Activated naive CD8-positive, alpha-beta T cell treated with anti-CD3 and anti-CD28 coated beads, Interleukin-2, amount 10 ng/mL, durations not matched to agents 7 days and 5 days (primary cell): ENCODE results near the gene NHLRC4. TPM values are rescaled to one million over a fixed set of nuclear protein-coding genes. Genes with fewer than 3 reads are reported as not detected.
A peak's percentile ranks its signal among the peaks of the same experiment; 100 is the strongest.

Experiments
- ATAC-seq: fragments of 150-1000 bp; cut with Tn5 transposase; one replicate; pipeline ENCODE4 v1.10.0; 2021; ENCODE audit warnings: low read depth, moderate library complexity
- POLR2A ChIA-PET: fragments of 350-600 bp; sonication (Branson Sonifier 250); formaldehyde crosslinking; loops from one replicate; lab custom pipeline; 2021; ENCODE audit warnings: antibody characterized with exemption; lab: Charles Lee
- DNase-seq: peaks from one replicate; pipeline ENCODE4 v3.0.0; 2021
- H3K27ac Mint-ChIP-seq: one replicate; pipeline ENCODE4 v1.8.0; 2022; ENCODE audit warnings: mild to moderate bottlenecking, mixed read lengths
- H3K27me3 Mint-ChIP-seq: one replicate; pipeline ENCODE4 v1.8.0; 2022; ENCODE audit warnings: mild to moderate bottlenecking, moderate library complexity, mixed read lengths
- H3K36me3 Mint-ChIP-seq: one replicate; pipeline ENCODE4 v1.8.0; 2021; ENCODE audit warnings: mild to moderate bottlenecking, mixed read lengths
- H3K4me1 Mint-ChIP-seq: one replicate; pipeline ENCODE4 v1.8.0; 2021; ENCODE audit warnings: mixed read lengths
- H3K4me3 Mint-ChIP-seq: one replicate; pipeline ENCODE4 v1.8.0; 2022; ENCODE audit warnings: mild to moderate bottlenecking, moderate library complexity, mixed read lengths
- H3K9me3 Mint-ChIP-seq: one replicate; pipeline ENCODE4 v1.8.0; 2021; ENCODE audit warnings: mixed read lengths
- total RNA-seq, 2 experiments: library from RNA; stranded (reverse); gene quantifications; one replicate each; pipeline ENCODE4 v1.2.3, GENCODE V29; 2021

Gene NHLRC4, protein sequence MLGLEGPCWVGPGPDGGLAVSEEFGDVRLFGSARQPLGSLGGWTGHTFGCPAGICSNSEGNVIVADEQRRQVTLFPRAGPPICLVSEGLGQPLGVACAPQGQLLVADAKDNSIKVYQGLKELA
- total RNA-seq, result 1 to 10 TPM; 3.0 to 3.6 TPM

GRCh38 chr16:566475-567372, at the start of gene NHLRC4:
TSS of gene NHLRC4 (plus strand) at chr16:567005. CDS start at chr16:568048, 1,043 bp downstream.
- H3K4me3 Mint-ChIP-seq, result peak within 1 kb of the TSS; percentile 71
- peak; percentile 77 for ATAC-seq
- H3K36me3 Mint-ChIP-seq, result no peaks in the 10 kb centered on the region
- POLR2A ChIA-PET, result interaction anchor here (0.7 to 1.4 kb wide), 8 partner anchors 13 to 222 kb away, joined by 3 to 8 read pairs (median 3); partner anchors contain the start of genes CAPN15, CHTF18, METTL26 and RPUSD1
- peak; percentile 71 for DNase-seq
- no peaks in the 10 kb centered on the region for H3K27me3 Mint-ChIP-seq
- H3K4me1 Mint-ChIP-seq, result peaks cover 21% of the 10 kb centered on the region
- no peaks in the 10 kb centered on the region for H3K9me3 Mint-ChIP-seq
- peak within 1 kb of the TSS; percentile 84 for H3K27ac Mint-ChIP-seq

- H3K36me3 Mint-ChIP-seq, result no peaks in the 10 kb centered on the region
- H3K27me3 Mint-ChIP-seq, result no peaks in the 10 kb centered on the region
- no peaks in the 10 kb centered on the region for H3K9me3 Mint-ChIP-seq
- H3K4me3 Mint-ChIP-seq, result no peak overlapping the region
- ATAC-seq, result no peak
- no peak overlapping the region for H3K27ac Mint-ChIP-seq
- POLR2A ChIA-PET, result interaction anchor here (1.3 kb wide), 1 partner anchor 8 kb away, joined by 3 read pairs; the partner anchor contains the start of gene CAPN15
- no peak for DNase-seq
- no peaks in the 10 kb centered on the region for H3K4me1 Mint-ChIP-seq
Observed at GRCh38 chr16:518858-519257, 47.9 kb upstream of the NHLRC4 start.

DNA sequence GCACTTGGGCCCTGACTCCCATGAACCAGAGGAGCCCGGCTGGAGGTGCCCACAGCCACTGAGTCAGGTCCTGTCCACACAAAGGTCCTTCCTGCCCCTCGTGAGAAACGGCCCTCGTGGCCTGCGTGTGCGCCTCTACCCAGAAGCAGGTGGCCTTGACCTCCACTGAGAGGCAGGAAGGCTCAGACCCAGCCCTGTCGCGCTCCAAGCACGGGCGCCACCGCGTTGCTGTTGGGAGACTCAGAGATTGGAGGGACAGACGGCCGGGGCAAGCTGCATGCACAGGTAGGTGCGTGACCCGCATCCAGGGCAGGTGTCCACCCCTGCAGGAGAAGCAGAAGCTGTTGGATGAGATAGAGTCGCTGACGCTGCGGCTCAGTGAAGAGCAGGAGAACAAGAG, 47.4 kb upstream of the NHLRC4 start:
- ATAC-seq (no peak), DNase-seq (no peak)
- POLR2A ChIA-PET, result interaction anchor here (1.3 kb wide), 1 partner anchor 8 kb away, joined by 3 read pairs; the partner anchor contains the start of gene CAPN15
- no peaks in the 10 kb centered on the region for H3K27me3 Mint-ChIP-seq
- no peaks in the 10 kb centered on the region for H3K36me3 Mint-ChIP-seq
- H3K4me1 Mint-ChIP-seq, result no peaks in the 10 kb centered on the region
- no peak overlapping the region for H3K4me3 Mint-ChIP-seq
- H3K27ac Mint-ChIP-seq, result no peak overlapping the region
- no peaks in the 10 kb centered on the region for H3K9me3 Mint-ChIP-seq

- H3K9me3 Mint-ChIP-seq, result no peaks in the 10 kb centered on the region
- no peak overlapping the region for H3K4me3 Mint-ChIP-seq
- POLR2A ChIA-PET, result interaction anchor here (1.0 kb wide), 1 partner anchor 8 kb away, joined by 3 read pairs; no protein-coding TSS in a partner anchor
- no peaks in the 10 kb centered on the region for H3K27me3 Mint-ChIP-seq
- H3K4me1 Mint-ChIP-seq, result no peaks in the 10 kb centered on the region
- H3K27ac Mint-ChIP-seq, result no peak overlapping the region
- DNase-seq, result no peak
- H3K36me3 Mint-ChIP-seq, result no peaks in the 10 kb centered on the region
- ATAC-seq, result no peak
Observed at GRCh38 chr16:519841-520687, 46.7 kb upstream of the NHLRC4 start.

DNA sequence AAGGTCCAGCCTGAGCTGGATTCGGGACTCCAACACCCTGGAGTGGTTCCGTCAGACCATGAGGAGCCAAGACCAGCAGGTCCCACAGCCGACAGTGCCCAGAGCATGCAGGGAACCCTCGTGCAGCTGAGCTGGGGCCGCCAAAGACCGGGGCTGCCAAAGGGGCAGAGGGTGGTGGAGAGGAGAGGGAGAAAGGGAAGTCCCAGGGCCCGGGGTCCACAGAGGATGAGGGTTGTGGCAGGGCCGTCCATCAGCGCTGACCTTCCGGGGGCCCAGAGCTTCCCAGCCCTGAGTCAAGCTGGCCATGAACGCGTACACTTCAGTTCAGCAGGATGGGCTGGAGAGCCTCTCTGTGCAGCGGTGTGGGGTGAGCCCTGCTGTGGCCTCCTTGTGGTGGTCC, 46.0 kb upstream of the NHLRC4 start:
- no peak overlapping the region for H3K4me3 Mint-ChIP-seq
- H3K27me3 Mint-ChIP-seq, result no peaks in the 10 kb centered on the region
- H3K27ac Mint-ChIP-seq, result no peak overlapping the region
- no peaks in the 10 kb centered on the region for H3K9me3 Mint-ChIP-seq
- ATAC-seq (no peak), DNase-seq (no peak)
- H3K4me1 Mint-ChIP-seq, result peaks cover 6% of the 10 kb centered on the region
- POLR2A ChIA-PET, result interaction anchor here (1.0 kb wide), 1 partner anchor 8 kb away, joined by 3 read pairs; no protein-coding TSS in a partner anchor
- H3K36me3 Mint-ChIP-seq, result peaks cover 2% of the 10 kb centered on the region

DNA sequence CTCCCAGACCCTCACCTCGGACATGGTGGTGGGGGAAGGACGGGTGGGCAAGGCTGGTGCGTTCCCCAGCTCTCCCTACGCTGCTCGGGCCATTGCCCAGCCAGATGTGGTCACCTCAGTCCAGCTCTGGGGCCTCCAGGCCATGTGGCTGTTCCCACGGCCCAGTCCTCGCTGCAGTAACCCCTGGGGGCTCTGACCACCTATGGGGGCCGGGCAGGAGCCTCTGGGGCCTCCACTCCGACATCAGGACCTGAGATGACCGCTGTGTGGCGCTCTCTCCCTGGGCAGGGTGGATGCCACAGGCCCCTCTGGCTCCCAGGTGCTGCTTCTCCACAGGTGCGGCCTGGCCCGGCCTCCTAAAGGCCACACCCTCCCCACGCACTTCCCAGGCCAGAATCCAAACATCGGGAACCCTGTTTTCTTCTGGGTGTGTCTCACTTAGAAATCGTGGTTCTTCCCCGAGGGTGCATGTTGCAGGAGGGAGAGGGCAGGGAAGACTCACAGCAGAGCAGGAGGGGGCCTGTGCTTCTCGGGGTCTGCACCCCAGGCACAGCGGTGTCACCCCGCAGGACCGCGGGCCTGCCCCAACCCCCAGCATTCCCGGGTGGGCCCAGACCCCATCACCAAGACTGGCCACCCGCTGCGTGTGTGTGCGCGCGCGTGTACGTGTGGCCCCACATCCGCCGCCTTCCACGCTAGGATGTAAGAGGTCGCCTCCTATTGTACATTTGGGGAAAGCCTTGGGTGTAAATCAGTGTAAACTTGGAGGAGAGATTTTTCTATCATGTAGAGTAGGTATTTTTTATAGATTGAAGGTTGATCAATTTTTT, 45.2 kb upstream of the NHLRC4 start:
- H3K4me1 Mint-ChIP-seq, result peaks cover 9% of the 10 kb centered on the region
- no peak for DNase-seq
- no peak for ATAC-seq
- H3K9me3 Mint-ChIP-seq, result no peaks in the 10 kb centered on the region
- no peak overlapping the region for H3K4me3 Mint-ChIP-seq
- no peak overlapping the region for H3K27ac Mint-ChIP-seq
- H3K27me3 Mint-ChIP-seq, result no peaks in the 10 kb centered on the region
- POLR2A ChIA-PET, result no interaction called here
- peaks cover 2% of the 10 kb centered on the region for H3K36me3 Mint-ChIP-seq

DNA sequence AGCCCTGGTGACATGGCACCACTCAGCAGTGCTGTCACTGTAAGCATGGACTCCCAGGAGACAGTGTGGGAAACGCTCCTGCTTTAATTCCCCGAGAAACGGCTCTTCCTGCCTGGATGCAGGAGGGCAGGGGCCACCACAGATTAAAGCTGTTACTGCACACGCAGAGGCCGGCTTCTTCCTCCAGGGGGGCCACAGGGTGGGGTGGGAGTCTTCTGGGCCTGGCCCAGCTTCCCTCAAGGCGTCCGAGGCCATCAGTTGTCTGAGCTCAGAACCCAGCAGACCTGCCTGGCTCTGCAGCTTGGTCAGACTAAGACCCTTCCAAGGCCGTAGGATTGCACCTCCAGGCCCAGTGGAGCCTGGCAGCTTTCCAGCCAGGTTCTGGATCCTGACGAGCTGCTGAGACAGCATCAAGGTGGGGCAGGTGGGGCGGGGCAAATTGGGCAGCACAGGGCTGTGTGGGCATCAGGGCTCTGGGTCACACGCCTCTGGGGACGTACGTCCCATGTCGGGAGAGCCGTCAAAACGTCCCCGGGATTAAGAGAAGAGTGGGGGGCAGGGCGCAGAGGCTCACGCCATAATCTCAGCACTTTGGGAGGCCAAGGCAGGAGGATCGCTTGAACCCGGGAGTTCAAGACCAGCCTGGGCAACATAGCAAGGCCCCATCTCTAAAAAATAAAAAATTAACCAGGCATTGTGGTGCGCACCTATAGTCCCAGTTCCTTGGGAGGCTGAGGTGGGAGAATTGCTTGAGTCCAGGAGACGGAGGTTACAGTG, 44.3 kb upstream of the NHLRC4 start:
- H3K27me3 Mint-ChIP-seq, result no peaks in the 10 kb centered on the region
- no peak overlapping the region for H3K4me3 Mint-ChIP-seq
- POLR2A ChIA-PET, result no interaction called here
- ATAC-seq (no peak), DNase-seq (no peak)
- H3K27ac Mint-ChIP-seq, result no peak overlapping the region
- no peaks in the 10 kb centered on the region for H3K9me3 Mint-ChIP-seq
- H3K4me1 Mint-ChIP-seq, result peaks cover 9% of the 10 kb centered on the region
- H3K36me3 Mint-ChIP-seq, result peaks cover 2% of the 10 kb centered on the region

GRCh38 chr16:523097-523741, 43.6 kb upstream of the NHLRC4 start:
- Mint-ChIP-seq H3K4me3 (no peak overlapping the region), H3K27ac (no peak overlapping the region), H3K4me1 (peaks cover 9% of the 10 kb centered on the region), H3K9me3 (no peaks in the 10 kb centered on the region), H3K36me3 (peaks cover 2% of the 10 kb centered on the region), H3K27me3 (no peaks in the 10 kb centered on the region)
- ATAC-seq (no peak), DNase-seq (no peak)
- POLR2A ChIA-PET, result no interaction called here

DNA sequence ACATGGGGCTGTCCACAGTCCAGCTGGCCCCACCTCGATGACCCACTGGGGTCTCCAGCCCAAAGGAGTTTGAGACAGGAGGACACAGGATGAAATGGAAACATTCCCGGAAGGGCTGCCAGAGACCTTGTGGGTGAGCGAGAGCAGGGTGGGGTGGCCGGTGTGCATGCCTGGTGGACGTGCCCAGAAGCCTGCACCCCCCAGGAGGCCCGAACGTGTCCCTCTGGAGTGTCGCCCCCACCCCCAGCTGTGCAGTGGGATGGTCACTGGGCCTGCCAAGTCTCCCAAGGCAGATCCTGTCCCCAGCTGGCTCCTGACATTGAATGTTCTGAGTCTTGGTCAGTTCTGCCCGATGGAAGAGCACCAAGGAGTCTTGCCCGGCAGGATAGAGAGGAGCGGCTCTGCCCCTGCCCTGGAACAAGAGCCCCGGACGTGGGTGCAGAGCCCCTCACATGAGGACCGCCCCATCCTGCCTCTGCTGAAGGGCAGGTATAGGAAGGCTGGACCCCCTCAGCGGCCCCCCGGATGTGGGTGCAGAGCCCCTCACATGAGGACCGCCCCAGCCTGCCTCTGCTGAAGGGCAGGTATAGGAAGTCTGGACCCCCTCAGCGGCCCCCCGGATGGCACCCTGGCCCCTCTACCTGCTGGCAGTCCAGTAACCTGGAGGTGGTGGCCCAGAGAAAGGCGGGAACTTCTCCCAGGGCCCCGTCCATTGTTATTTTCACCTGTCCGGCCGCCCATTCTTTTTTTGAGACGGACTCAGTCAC, 42.3 kb upstream of the NHLRC4 start:
- H3K27me3 Mint-ChIP-seq, result no peaks in the 10 kb centered on the region
- DNase-seq, result no peak
- H3K36me3 Mint-ChIP-seq, result peaks cover 2% of the 10 kb centered on the region
- H3K4me1 Mint-ChIP-seq, result peaks cover 13% of the 10 kb centered on the region
- H3K27ac Mint-ChIP-seq, result no peak overlapping the region
- no peaks in the 10 kb centered on the region for H3K9me3 Mint-ChIP-seq
- ATAC-seq, result no peak
- H3K4me3 Mint-ChIP-seq, result no peak overlapping the region
- POLR2A ChIA-PET, result no interaction called here

- peaks cover 2% of the 10 kb centered on the region for H3K36me3 Mint-ChIP-seq
- no peaks in the 10 kb centered on the region for H3K27me3 Mint-ChIP-seq
- POLR2A ChIA-PET, result interaction anchor here (2.7 kb wide), 1 partner anchor 45 kb away, joined by 23 read pairs; the partner anchor contains the start of gene PIGQ
- peak overlapping the region; percentile 94 for H3K27ac Mint-ChIP-seq
- no peak for ATAC-seq
- DNase-seq, result no peak
- H3K4me1 Mint-ChIP-seq, result peaks cover 13% of the 10 kb centered on the region
- no peaks in the 10 kb centered on the region for H3K9me3 Mint-ChIP-seq
- H3K4me3 Mint-ChIP-seq, result peak overlapping the region; percentile 91
Observed at GRCh38 chr16:525123-525519, 41.7 kb upstream of the NHLRC4 start.
